HG03342 (cell line): Measurements from ENCODE around the gene GDF7.

Experiments used
- ATAC-seq: cut with Tn5 transposase; IDR thresholded peaks from one replicate; pipeline ENCODE4 v1.9.1; 2021; ENCODE audit warnings: mild to moderate bottlenecking, moderate library complexity; ENCODE audit not compliant: unreplicated experiment

Gene GDF7

GRCh38 chr2:20672201-20672951, 5.4 kb downstream of the GDF7 start:
- ATAC-seq: no peak

DNA sequence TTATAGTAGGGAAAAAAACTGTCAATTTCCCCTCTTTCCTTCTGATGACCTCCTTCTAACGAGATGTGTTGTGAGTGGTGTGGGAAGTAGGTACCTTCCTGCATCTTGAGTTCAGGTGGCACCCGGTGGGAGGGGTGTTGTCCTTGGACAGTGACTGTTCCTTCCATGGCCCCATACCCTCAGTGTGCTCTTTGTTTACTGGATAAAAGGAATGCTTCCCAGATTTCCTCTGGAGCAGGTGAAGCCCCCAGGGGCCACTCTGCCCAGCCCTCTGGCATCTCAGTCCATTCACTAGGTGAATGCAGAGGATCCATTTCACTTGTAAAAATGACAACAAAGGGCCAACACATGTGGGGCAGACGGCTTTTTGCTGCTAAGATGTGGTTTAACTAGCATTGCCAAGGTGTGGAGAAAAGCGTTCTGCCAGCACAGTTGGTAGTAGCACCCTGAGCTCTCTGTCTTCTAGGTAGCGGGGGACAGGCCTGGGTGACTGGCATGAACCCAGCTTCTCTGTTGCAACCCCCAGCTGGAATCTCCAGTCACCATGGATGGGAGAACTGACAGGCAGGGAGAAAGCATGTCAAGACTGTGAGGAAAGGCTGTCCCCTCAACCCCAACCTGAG, 6.9 kb downstream of the GDF7 start:
- no peak for ATAC-seq

DNA sequence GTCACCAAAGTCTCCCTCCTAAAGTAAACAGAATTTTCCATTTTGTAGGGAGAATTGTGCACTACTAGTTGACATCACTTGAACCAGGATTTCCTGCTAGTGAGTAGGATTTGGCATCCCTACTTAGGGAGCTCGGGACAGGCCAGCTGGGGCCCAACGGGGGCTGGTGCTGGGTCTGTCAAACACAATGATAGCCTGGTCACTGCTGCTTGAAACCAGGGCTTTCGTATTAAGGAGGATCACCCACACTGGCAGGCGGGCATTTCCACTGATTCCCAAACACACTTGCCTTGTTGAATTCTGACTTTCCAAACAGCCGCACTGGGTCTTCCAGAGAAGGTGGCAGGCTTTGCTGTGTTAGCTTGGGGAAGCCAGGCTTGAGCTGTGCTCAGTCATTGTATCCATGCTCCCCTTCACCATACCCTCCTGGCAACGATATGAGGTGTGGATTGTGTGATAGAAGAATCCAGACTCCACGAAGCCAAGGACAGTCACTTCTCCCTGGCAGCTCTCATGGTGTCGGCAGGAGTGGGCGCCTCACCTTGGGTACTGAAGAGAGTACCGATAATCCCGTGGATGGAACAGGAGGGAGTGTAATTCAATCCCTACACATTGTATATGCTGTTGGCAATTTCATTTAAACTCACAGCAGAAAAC, 7.5 kb downstream of the GDF7 start:
- no peak for ATAC-seq

- no peak for ATAC-seq
Measured at GRCh38 chr2:20674974-20675679, 8.2 kb downstream of the GDF7 start.

- ATAC-seq: peak; percentile 64
Measured at GRCh38 chr2:20675701-20676352, 8.9 kb downstream of the GDF7 start.

DNA sequence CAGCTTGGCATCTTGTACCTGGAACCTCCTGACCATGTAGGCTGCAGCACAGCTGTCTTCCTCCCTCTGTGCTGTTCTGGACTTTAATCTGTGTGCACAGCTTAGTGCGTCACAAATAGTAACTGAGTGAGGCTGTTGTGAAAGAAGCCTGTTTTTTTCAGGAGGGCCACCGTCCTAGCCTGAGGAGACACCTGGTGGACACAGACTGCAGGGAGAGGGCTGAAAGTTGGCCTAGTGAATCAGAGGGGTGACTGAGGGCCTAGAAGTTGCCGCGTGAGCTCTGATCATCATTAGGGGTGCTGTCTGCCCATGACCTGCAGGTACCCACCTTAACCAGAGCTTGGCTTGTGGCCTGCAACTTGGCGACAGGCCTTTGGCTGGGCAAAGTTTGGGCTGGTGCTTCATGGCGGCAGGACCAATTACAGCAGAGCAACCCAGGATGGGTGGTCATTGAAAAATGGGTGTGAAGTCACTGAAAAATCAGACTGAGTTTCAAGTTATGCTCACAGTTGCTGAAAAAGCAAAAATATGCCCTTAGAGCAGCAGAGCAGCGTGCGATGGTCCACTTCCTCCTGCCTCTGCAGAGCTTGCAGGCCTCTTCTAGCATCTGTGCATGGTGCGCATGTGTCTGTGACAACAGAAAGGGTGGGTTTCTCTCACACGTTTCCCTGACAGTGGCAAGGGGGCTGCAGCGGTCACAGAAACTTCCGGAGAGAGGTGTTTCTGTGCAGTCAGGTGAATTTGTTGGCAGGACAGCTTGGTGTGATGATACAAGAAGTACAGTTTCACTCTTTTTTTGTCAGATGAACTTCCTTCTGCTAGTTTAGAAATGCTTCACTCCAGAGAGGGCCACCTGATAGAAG, 9.6 kb downstream of the GDF7 start:
- ATAC-seq: peak; percentile 66

DNA sequence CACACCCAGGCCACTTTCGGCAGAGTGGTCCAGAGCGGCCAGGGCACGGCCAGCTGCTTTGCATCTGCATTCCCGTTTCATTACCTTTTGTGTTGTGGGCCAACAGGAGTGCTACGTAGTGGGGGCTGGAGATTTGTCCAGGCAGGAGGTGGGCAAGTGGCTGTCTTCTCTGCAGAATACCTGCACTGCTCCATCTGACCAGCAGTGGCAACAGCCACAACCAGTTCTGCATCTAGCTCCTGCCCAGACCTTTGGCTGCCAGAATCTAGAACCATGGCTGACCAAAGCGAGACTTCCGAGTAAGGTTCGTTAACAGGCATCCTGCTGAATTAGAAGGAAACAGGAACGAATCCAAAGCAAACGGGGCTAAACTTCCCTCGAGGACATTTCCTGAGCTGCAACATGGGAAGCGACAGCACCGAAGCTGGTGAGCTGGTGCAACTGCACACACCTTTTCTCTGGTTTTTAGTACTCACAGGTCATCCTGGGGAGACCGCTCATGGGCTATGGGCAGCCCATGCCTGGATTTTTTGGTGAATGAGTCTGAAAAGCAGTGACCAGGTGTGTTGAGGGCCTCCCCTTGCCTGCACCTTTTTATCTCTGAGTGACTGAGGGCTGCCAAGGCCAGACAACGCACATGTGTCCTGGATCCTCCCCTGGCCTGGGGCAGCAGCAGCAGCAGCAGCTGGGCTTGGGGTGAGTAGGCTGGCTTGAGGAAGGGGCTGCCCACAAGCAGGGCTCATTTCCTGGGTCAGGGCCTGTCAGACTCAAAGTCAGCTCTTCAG, 10.5 kb downstream of the GDF7 start:
- peak; percentile 47 for ATAC-seq

DNA sequence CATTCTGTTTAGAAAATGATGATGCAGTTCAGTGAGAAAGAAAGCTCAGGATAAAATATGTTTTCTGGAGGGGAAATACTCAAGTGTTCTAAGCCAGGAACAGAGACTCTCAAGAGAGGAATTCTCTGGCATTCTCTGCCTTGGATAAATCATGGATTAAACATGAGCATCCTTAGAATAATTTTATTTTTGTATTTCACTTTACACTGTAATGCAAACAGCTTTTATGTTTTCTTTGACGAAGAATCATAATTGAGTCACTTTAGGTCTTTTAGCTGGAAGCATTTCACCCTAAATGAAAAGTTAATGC, 11.1 kb downstream of the GDF7 start:
- ATAC-seq: no peak

GRCh38 chr2:20678780-20679179, 11.8 kb downstream of the GDF7 start:
- ATAC-seq: no peak

GRCh38 chr2:20680744-20681375, 13.9 kb downstream of the GDF7 start:
- ATAC-seq: no peak

DNA sequence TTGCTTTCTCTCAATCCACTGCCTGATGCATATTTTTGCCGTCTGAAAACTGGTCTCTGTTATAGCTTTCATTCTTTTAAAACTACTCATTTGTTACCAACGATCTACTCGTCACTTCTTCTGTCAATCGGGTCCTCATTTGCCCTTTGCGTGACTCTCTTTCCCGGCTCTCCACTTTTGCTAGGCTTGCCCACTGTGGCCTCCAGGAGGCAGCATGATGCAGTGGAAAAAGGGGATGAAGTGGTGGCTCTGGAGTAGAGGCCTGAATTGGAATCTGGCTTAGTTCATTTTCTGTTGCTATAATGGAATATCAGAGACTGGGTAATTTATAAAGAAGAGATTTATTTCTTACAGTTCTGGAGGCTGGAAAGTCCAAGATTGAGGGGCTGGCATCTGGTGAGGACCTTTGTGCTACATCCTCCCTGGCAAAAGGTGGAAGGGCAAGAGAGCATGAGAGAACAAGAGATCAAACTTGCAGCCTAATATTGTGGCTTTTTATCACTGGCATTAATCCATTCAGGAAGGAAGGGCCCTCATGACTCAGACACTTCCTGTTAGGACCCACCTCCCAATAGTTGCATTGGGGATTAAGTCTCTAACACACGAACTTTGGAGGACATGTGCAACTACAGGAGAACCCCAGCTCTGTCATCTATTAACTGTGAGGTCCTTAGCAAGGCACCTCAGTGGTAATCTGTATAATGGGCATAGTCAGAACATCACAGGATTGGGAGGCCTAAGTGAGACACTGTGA, 15.4 kb downstream of the GDF7 start:
- no peak for ATAC-seq

DNA sequence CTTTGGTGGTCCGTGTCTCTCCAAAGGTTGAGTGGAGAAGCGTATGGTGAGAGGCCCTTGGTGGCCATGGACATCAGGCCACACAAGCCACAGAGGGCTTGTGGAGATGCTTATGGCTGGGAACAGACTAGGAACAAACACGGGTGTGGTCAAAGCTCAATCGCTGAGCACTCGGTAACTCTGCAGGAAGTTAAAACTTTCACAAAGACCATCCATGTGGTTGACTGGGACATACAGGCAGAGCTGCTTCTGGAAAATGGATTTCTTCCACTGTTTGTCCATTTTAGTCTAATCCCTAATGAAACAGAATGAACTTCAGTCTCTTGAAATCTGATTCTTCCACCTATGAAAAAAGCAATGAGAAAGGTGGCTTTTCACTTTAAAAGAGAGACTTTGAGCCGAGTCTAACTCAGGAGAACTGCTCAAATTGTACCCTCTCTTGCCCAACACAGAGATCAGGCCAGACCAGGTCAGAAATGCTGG, 17.7 kb downstream of the GDF7 start:
- no peak for ATAC-seq

- no peak for ATAC-seq
Measured at GRCh38 chr2:20687260-20687832, 20.4 kb downstream of the GDF7 start.

DNA sequence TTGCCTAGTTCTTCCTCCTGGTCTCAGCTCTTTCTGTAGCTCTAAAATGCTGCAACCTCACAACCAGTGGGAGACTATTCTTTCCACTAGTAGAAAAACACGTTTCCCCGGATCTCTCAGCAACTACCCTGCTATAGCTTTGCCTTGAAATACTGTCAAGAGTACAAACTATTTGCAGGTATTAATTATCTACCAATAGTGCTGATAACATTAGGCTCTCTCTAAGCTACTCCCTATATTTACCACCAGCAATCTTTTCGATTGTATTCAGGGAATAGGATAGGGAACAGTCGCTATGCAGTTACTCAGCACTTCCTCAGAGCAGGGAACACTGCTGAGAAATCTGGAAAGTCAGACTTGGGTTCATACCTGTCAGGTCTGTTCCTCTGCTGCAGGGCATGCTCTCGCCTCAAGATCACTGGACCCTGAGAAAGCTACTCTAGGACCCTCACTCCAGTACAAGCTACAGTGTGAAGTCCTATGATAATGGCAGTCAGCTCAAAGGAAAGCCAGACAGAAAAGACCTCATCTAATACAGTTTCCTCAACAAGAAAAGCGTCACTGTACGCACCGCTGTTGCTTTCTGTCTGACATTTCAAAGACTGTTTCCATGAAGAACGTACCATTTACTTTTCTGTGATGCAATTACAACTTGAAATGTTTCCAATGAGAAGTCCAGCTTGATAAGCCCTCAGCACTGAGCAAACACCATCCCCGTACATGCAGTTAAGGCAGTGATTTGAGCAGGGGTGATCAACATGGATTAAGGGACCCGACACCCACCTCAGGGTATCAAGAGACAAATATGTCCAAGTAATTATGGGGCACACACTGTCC, 22.7 kb downstream of the GDF7 start:
- no peak for ATAC-seq

- no peak for ATAC-seq
Measured at GRCh38 chr2:20691076-20691734, 24.3 kb downstream of the GDF7 start.

DNA sequence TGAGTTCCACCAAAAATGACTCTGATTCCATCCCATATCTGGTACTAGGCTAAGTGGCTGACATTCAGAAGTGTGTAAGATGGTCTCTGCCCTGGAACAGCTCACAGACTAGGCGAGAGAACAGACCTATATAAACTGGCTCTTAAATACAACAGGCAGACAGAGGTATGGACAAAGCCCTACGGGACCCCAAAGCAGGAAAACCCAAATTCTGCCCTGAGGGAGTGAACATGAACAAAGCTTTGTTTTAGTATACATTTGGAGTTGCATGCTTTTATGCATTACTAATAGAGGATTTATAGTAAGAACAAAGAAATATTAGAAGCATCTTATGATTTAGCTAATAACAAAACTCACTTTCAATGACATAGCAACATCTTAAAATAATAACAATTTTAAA, 25.1 kb downstream of the GDF7 start:
- no peak for ATAC-seq
